ENCODE data around the gene IL36A. TPM values are rescaled to one million over a fixed set of nuclear protein-coding genes. Genes with fewer than 3 reads are reported as not detected.

IL36A gene
- total and polyA plus RNA-seq, 8 donors: not detected

DNA sequence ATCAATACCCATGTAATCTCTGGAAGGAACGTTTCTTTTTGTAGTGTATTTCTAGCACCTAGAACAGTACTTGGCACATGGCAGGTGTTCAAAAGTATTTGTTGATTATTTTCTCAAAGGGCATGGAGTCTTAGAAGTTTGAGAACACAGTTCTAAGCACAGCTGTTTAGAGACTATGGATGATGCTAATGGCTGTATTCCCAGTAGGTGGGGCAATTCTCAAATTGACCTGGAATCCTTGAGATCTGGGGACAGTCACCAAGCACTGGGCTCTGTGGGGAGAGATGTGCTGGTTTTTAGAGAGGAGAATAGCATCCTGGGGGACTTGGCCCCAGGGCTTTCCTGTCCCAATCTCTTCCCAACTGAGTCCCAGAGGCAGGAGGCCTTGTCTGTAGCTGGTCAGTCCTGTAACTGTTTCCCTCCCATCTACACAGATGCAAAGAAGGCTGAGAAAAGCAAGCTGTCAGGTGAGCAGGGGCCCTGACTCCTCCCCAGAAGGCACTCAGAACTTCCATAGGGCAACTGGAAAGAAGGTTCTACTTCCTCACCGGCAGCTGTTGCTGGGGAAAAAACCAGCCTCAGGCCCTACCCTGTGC is 44.9 kb upstream of the IL36A start:
- TF ChIP-seq, protein P1, sequence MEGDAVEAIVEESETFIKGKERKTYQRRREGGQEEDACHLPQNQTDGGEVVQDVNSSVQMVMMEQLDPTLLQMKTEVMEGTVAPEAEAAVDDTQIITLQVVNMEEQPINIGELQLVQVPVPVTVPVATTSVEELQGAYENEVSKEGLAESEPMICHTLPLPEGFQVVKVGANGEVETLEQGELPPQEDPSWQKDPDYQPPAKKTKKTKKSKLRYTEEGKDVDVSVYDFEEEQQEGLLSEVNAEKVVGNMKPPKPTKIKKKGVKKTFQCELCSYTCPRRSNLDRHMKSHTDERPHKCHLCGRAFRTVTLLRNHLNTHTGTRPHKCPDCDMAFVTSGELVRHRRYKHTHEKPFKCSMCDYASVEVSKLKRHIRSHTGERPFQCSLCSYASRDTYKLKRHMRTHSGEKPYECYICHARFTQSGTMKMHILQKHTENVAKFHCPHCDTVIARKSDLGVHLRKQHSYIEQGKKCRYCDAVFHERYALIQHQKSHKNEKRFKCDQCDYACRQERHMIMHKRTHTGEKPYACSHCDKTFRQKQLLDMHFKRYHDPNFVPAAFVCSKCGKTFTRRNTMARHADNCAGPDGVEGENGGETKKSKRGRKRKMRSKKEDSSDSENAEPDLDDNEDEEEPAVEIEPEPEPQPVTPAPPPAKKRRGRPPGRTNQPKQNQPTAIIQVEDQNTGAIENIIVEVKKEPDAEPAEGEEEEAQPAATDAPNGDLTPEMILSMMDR (IDR thresholded peaks at IDR 0.05): no peak
- no peak overlapping the region for H3K4me3 ChIP-seq
- H3K9me3 ChIP-seq: no peaks in the 10 kb centered on the region
- no peaks in the 10 kb centered on the region for H3K4me1 ChIP-seq
- WGBS, 2 donors: 42% methylated on average over 2 of the region's 2 CpGs
- no peaks in the 10 kb centered on the region for H3K27me3 ChIP-seq
- H3K27ac ChIP-seq: no peak overlapping the region
- intact Hi-C loops (cut with DNase I): no loop called here
- ATAC-seq (no peak), DNase-seq (no peak), FAIRE-seq (no peak)
- H3K36me3 ChIP-seq: no peaks in the 10 kb centered on the region

DNA sequence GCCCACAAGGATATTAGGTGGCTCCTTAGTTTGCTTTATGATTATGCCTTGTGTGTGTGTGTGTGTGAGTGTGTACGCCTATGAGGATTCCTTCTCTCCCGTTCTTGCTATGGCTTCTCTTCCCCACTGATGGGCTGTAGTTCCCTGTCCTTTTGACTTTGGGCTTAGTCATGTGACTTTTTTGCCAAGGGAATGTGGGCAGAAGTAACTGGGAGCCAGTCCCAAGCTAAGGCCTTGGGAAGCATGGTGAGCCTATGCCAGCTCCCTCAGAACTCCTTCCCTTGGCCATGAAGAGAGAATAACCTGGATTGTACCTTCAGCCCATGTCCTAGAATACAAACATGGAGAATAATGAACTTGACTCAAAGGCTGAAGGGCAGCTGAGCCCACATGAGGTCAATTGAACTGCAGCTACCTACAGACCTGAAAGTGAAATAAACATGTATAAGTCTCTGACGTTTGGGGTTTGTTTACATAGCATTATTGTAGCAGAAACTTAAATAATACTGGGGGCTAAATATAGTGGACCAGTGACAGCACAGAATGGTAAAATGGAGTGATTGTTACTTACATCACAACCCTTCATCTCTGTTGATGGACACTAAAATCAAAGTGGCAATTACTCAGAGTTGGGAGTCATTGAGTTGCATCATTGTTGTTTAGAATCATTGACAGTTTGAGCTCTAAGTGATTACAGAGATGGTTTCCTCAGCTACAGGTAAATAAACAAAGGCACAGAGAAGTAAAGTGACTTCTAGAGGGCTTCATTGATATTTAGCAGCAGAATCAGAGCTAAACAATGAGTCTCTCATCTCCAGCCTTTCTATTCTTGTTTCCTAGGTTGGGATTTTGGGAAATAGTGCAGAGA is 42.7 kb upstream of the IL36A start:
- TF ChIP-seq, protein P1 (IDR thresholded peaks at IDR 0.05): no peak
- no peak for DNase-seq
- no peak overlapping the region for H3K4me3 ChIP-seq
- H3K4me1 ChIP-seq: no peaks in the 10 kb centered on the region
- WGBS, 2 donors: 75 to 78% methylated on average over 3 of the region's 3 CpGs
- H3K27me3 ChIP-seq: no peaks in the 10 kb centered on the region
- intact Hi-C loops (cut with DNase I): no loop called here
- FAIRE-seq: no peak
- H3K9me3 ChIP-seq: no peaks in the 10 kb centered on the region
- no peak overlapping the region for H3K27ac ChIP-seq
- no peaks in the 10 kb centered on the region for H3K36me3 ChIP-seq
- ATAC-seq: no peak

DNA sequence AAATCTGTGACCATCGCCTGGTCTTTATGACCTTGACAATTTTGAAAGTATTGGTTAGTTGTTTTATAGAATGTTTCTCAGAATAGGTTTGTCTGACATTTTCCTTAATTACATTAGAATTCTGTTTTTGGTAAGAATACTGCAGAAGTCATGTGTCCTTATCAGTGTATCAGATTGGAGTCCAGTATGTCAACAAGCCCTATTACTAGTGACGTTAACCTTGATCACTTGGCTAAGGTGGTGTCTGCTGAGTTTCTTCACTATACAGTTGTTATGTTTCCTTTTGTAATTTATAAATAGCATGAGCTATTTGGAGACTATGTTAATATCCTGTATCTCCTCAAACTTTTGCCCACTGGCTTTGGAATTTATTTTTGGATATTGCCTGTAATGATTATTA is 38.2 kb upstream of the IL36A start:
- DNase-seq (no peak), FAIRE-seq (no peak), ATAC-seq (no peak)
- H3K9me3 ChIP-seq: no peaks in the 10 kb centered on the region
- TF ChIP-seq, protein P1 (IDR thresholded peaks at IDR 0.05): no peak
- H3K27me3 ChIP-seq: no peaks in the 10 kb centered on the region
- H3K4me3 ChIP-seq: no peak overlapping the region
- H3K36me3 ChIP-seq: no peaks in the 10 kb centered on the region
- WGBS, 2 donors: 60 to 63% methylated on average over 2 of the region's 2 CpGs
- H3K4me1 ChIP-seq: no peaks in the 10 kb centered on the region
- intact Hi-C loops (cut with DNase I): no loop called here
- H3K27ac ChIP-seq: no peak overlapping the region

DNA sequence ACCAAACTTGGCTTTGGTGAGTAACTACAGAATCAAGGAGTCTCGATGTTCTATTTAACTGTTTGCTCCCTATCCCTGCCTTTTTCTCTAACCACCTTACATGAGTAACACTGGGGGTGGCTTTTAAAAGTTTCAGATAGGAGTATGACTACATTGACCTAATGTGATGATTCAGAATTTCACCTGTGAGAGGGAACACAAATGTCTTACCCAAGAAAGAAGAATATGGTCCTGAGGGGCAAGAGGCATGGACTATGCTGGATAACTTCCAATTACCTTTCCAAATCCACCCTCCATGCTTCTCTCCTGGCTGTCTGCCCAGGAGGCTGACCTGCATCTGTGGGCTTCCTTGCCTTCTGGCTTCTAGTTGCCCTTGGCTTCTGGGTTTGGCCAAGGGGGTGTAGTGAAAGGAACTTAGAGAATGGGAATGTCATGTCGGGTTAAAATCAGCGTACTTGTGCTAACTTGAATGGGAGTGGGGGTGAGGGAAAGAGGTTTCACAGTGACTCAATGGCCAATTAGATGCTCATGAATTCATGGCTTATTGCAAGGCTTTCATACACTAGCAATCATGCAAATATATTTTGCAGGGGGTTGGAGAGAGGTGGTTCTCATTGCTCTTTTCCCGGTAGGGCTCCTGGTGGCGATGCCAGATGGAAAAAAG is 32.7 kb upstream of the IL36A start:
- no peaks in the 10 kb centered on the region for H3K4me1 ChIP-seq
- no peaks in the 10 kb centered on the region for H3K9me3 ChIP-seq
- no peak for ATAC-seq
- no peaks in the 10 kb centered on the region for H3K36me3 ChIP-seq
- no peak overlapping the region for H3K27ac ChIP-seq
- no peak for DNase-seq
- no peaks in the 10 kb centered on the region for H3K27me3 ChIP-seq
- intact Hi-C loops (cut with DNase I): no loop called here
- WGBS, 2 donors: 94 to 96% methylated on average over 5 of the region's 5 CpGs
- FAIRE-seq: no peak
- TF ChIP-seq, protein P1 (IDR thresholded peaks at IDR 0.05): no peak
- H3K4me3 ChIP-seq: no peak overlapping the region
